Peyer's patch (tissue), 4 donors: ENCODE measurements around the gene USP6NL.

Experiments used
- CTCF ChIP-seq, 6 experiments: fragments of 450-650 bp in 4 of 6; fragments of 200-600 bp in 2 of 6; sonication (generic) in 1 of 6; IDR thresholded peaks; one replicate each; pipeline ENCODE4 v1.5.1; 2017 to 2019; ENCODE audit warnings: antibody characterized with exemption in 6 of 6, mild to moderate bottlenecking in 3 of 6, moderate library complexity in 1 of 6
- POLR2A ChIP-seq, 2 donors: fragments of 450-650 bp; IDR thresholded peaks; one replicate each; pipeline ENCODE4 v1.5.1; 2017; ENCODE audit warnings: antibody characterized with exemption in 2 of 2, mild to moderate bottlenecking in 2 of 2, moderate library complexity in 2 of 2

- TF ChIP-seq CTCF (IDR thresholded peaks at IDR 0.05) (no peak), POLR2A (IDR thresholded peaks at IDR 0.05) (no peak)
Measured at GRCh38 chr10:11448190-11448544, 163.3 kb downstream of the USP6NL start.
